HG03025 (cell line): ENCODE measurements around the gene PDIA4.
A peak's percentile ranks its signal among the peaks of the same experiment; 100 is the strongest.

Experiments used
- ATAC-seq: cut with Tn5 transposase; IDR thresholded peaks from one replicate; pipeline ENCODE4 v1.9.1; 2021; ENCODE audit warnings: mild to moderate bottlenecking, moderate library complexity; ENCODE audit not compliant: unreplicated experiment, low FRiP score

PDIA4 gene

GRCh38 chr7:148975896-148976295 lies 52.4 kb downstream of the PDIA4 start:
- ATAC-seq, result no peak

DNA sequence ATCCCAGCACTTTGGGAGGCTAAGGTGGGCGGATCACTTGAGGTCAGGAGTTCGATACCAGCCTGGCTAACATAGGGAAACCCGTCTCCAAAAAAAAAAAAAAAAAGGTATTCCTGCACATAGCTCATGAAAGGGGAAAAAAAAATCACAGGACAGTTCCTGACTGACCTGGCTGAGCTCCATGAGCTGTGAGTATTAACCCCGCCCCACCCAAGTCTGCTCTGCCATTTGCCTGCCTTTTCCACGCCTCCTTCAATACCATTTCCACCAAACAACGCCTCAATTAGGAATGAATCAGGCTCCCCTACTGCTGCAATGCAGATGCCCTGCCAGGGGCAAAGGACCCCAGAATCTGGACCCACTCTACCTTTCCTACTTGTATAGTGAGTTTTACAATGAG lies 55.0 kb downstream of the PDIA4 start:
- no peak for ATAC-seq

DNA sequence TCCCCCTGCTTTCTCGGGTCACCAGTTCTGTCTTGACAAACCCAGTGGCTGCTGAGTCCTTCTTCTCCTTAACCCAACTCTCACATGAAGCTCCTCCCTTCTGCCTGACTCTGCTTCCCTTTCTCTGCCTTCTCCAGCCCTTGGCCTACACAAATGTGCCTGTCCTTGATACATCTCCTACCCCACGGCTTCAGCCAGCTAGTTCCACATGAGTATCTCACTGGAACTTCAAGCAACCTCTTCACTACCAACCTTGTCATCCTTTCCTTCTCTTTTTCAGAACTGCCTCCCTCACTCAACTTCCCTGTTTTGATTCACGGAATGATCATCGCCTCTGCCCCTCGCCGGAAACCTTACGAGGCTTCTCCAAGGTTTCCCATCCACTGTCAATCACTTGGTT lies 55.9 kb downstream of the PDIA4 start:
- ATAC-seq, result no peak

DNA sequence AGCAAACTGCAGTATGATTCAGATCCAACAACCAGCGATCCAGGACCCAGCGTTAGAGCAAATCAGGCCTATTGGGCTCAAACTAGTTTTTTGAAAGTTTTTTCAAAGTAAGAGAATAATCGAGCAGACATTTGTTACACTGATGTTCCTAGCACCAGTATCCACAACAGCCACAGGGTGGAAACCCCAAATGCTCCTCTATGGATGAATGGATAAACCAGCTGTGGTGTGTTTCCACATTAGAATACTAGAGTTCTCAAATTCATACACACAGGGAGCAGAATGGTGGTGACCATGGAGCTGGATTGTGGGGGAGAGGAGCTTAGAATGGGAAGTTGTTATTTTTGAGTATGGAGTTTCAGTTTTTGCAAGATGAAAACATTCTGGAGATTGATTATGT lies 60.7 kb downstream of the PDIA4 start:
- ATAC-seq, result no peak

GRCh38 chr7:148967032-148967372 lies 61.3 kb downstream of the PDIA4 start:
- ATAC-seq, result peak; percentile 4

DNA sequence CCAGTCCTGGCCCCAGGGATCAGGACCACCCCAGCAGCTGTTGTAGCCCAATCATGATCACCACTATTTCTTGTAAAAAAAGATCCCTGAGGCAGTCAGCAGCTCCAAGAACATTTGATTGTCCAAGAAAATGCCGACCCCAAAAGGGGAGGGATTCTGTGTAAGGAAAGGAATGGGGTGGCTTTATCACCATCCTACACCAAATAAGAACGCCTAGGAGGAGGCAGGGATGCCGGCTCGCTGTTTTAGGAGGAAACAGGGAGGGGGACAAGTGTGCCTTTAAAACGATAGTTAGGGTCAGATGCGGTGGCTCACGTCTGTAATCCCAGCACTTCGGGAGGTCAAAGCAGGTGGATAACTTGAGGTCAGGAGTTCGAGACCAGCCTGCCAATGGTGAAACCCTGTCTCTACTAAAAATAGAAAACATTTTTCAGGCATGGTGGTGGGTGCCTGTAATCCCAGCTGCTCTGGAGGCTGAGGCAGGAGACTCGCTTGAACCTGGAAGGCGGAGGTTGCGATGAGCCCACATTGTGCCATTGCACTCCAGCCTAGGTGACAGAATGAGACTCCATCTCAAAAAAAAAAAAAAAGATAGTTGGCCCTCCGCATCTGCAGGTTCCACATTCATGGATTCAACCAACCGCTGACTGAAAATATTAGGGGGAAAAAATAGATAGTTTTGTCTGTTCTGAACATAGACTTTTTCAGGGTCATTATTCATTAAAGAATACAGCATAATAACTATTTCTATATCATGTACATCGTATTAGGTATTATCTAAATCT lies 63.6 kb downstream of the PDIA4 start:
- no peak for ATAC-seq

DNA sequence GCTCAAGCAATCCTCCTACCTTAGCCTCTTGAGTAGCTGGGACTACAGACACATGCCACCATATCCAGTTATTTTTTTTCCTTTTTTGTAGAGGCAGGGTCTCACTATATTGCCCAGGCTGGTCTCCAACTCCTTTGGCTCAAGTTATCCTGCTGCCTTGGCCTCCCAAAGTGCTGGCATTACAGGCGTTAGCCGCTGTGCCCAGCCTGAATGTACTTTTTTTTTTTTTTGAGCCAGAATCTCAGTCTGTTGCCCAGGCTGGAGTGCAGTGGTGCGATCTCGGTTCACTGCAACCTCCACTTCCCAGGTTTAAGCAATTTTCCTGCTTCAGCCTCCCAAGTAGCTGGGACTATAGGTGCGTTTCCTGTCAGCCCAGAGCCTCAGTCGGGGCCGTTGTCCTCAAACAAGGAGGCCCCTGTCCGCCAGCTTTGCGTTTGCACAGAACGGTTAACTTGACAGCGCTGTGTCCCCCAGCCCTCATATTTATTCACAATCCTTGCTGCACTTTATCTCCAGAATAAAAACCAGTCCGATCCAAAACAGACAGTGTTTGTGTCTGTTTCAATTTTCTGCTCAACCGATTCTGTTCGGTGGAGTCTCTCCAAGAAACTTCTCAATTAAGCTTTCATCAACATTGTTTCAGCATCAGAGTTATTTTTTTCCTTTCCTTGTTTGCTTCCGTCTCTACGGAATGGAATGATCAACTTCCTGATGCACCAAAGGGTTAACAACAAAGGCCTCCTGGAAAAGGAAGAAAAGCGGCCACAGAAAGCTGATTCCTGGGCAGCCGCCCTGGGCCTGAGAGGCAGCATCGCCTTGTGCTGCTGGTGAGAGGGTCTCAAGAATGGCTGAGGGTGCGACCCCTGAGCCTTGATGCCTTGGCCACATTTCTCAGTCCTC lies 64.5 kb downstream of the PDIA4 start:
- ATAC-seq, result no peak

DNA sequence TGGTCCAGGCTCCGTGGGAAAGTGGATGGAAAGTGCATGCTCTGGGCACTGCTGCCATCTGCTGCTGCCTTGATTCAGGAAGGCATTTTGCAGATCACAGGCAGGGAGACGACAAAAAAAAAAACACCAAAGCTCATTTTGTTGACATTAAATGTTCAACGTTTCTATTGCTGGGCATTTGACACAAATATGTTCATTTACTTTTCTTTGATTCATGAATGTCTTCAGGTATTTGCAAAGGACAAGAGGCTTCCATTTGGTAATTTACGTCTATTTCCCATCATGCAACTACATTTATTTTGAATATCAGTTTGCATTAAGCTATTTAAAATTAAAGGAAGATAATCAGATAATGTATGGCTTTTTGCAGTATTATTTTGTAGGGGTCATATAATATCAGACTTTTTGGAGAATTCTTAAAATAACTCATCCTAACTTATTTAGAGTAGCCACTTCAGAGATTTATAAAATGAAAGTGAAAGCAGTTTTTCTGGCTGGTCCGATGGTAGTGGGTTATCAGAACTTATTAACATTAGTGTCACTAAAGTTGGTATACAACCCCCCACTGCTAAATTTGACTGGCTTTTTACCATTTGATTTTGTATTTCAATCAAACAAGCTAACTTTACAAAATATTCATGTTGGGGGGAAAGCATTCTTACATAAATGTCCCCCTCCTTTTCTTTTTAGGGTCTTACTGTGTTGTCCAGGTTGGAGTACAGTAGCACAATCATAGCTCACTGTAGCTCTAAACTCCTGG lies 65.3 kb downstream of the PDIA4 start:
- ATAC-seq, result no peak

DNA sequence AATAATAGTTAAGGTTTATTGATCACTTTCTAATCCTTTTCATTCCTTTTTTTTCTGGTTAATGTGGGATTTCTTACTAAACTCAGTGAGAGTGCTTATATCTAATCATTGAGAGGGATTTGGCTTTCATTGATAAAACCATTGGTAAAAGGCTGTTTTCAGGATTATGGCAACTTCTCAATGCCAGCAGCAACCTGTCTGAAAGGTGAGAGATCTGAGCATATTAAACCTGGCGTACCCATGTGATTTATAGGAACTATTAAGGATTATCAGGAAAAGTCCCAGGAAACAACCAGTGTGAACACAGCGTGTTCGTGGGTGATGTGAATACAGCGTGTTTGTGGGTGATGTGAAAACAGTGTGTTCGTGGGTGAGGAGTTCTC lies 65.9 kb downstream of the PDIA4 start:
- ATAC-seq, result no peak

GRCh38 chr7:148959726-148960125 lies 68.6 kb downstream of the PDIA4 start:
- no peak for ATAC-seq

DNA sequence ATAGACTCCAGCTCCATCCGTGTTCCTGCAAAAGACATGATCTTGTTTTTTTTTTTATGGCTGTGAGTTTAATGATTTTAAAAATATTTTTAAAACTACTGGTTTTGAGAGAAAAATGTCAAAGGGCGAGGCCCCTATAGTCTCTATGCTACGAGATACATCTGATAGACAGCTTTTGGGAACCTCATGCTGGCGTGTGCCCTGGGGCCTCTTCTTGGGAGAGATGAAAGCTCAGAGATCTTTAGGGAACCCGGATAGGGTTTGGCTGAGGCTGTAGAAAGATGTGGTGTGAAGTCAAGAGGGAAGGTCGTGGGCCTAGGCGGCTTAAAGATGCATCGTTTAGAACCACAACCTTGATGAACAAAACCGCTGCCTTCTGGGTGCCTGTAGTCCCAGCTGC lies 70.2 kb downstream of the PDIA4 start:
- no peak for ATAC-seq

DNA sequence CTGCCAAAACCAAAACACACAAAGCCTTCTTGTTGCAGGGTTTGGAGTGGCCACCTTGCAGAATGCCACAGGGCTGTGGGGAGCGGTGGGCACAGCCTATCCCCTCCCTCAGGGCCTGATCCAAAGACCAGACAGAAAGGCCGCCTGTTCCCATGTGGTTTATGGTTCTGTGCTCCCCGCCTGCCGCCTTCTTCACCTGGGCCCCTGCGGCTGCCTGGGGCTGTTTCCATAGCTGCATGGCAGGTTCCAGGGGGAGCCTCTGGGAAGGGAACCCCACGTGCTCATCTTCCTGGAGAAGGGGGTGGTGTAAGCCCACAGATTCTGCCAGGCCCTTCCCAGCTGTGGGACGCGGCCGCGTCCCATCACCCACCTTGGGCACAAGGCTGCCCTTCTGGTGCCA lies 73.5 kb downstream of the PDIA4 start:
- ATAC-seq, result no peak

DNA sequence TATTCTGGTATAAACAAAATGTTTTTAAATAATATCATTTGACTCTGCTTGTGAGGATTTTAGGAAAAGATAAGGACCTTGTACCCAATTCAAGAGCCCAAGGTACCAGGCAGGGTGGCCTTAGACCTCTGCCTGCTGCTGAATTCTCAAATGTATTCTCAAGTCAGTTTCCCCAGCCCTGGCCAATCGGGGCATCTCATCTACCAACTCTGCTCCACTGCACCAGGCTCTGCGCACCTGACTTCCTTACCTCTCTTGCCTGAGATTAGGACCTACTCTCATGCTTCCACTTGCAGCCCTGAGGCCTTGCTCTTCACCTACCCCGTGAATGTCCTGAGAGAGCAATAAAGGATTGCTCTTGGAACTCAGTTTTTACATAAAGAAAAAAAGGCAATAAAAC lies 74.6 kb downstream of the PDIA4 start:
- ATAC-seq, result no peak
